Measurements from ENCODE around the gene KCNK5. TPM values are rescaled to one million over a fixed set of nuclear protein-coding genes. Genes with fewer than 3 reads are reported as not detected.

Gene KCNK5
- total and polyA plus RNA-seq, 4 donors = 3.7 to 19.1 (median 7.5) TPM

- H3K9ac ChIP-seq (ENCODE audit: low read depth in 1 of 2, low read length in 2 of 2) = no peak overlapping the region
- no peaks in the 10 kb centered on the region for H3K27me3 ChIP-seq (ENCODE audit: control insufficient read depth in 4 of 4, insufficient read depth in 4 of 4, low read length in 3 of 4)
- no peaks in the 10 kb centered on the region for H3K4me1 ChIP-seq (ENCODE audit: control insufficient read depth in 4 of 4, insufficient read depth in 4 of 4, low read length in 3 of 4)
- H3K36me3 ChIP-seq (ENCODE audit: control insufficient read depth in 4 of 4, insufficient read depth in 3 of 4, low read depth in 1 of 4, low read length in 3 of 4) = no peaks in the 10 kb centered on the region
- no peak for TF ChIP-seq YY1 (IDR thresholded peaks at IDR 0.05)
- TF ChIP-seq FOXA1 (IDR thresholded peaks at IDR 0.05) = no peak
- TF ChIP-seq ZBTB33 (IDR thresholded peaks at IDR 0.05) = no peak
- TF ChIP-seq SP1 (IDR thresholded peaks at IDR 0.05) = no peak
- TF ChIP-seq EGR1 (IDR thresholded peaks at IDR 0.05; ENCODE audit: low read depth in 2 of 2) = no peak
- TF ChIP-seq HNF4A (conservative IDR thresholded peaks at IDR 0.05) = no peak
- TF ChIP-seq CTCF (IDR thresholded peaks at IDR 0.05; ENCODE audit: low read depth, low read length, missing input control) = no peak
- TF ChIP-seq FOXA2 (IDR thresholded peaks at IDR 0.05) = no peak
- TF ChIP-seq REST (IDR thresholded peaks at IDR 0.05) = no peak
- TF ChIP-seq NR2F2 (IDR thresholded peaks at IDR 0.05) = no peak
- TF ChIP-seq ATF3 (IDR thresholded peaks at IDR 0.05) = no peak
- TF ChIP-seq JUND (IDR thresholded peaks at IDR 0.05) = no peak
- TF ChIP-seq MAX (IDR thresholded peaks at IDR 0.05) = no peak
- H3K4me3 ChIP-seq (ENCODE audit: low read depth in 1 of 3, low read length in 3 of 3) = no peak overlapping the region
- DNase-seq (ENCODE audit: low spot score) = no peak
- H3K9me3 ChIP-seq (ENCODE audit: control insufficient read depth in 4 of 4, low read length in 3 of 4) = peaks cover 0 to 4% (median 0%) of the 10 kb centered on the region in 4 donors
- 82% methylated on average over 13 of the region's 13 CpGs for WGBS
- no peak overlapping the region for H3K27ac ChIP-seq (ENCODE audit: low read depth in 1 of 2, low read length in 2 of 2)
Measured at GRCh38 chr6:39143238-39143930, 85.9 kb downstream of the KCNK5 start.

- WGBS = 63% methylated on average over 7 of the region's 7 CpGs
- Histone ChIP-seq H3K27ac (ENCODE audit: low read depth in 1 of 2, low read length in 2 of 2) (no peak overlapping the region), H3K4me3 (ENCODE audit: low read depth in 1 of 3, low read length in 3 of 3) (no peak overlapping the region), H3K27me3 (ENCODE audit: control insufficient read depth in 4 of 4, insufficient read depth in 4 of 4, low read length in 3 of 4) (no peaks in the 10 kb centered on the region), H3K9me3 (ENCODE audit: control insufficient read depth in 4 of 4, low read length in 3 of 4) (peaks cover 0 to 4% (median 1%) of the 10 kb centered on the region in 4 donors), H3K36me3 (ENCODE audit: control insufficient read depth in 4 of 4, insufficient read depth in 3 of 4, low read depth in 1 of 4, low read length in 3 of 4) (no peaks in the 10 kb centered on the region), H3K9ac (ENCODE audit: low read depth in 1 of 2, low read length in 2 of 2) (no peak overlapping the region), H3K4me1 (ENCODE audit: control insufficient read depth in 4 of 4, insufficient read depth in 4 of 4, low read length in 3 of 4) (no peaks in the 10 kb centered on the region)
- DNase-seq (ENCODE audit: low spot score) = no peak
- no peak for TF ChIP-seq YY1 (IDR thresholded peaks at IDR 0.05)
- TF ChIP-seq EGR1 (IDR thresholded peaks at IDR 0.05; ENCODE audit: low read depth in 2 of 2) = no peak
- no peak for TF ChIP-seq FOXA1 (IDR thresholded peaks at IDR 0.05)
- TF ChIP-seq TAF1 (conservative IDR thresholded peaks at IDR 0.05) = no peak
- no peak for TF ChIP-seq FOXA2 (IDR thresholded peaks at IDR 0.05)
- no peak for TF ChIP-seq GABPA (IDR thresholded peaks at IDR 0.05 in 1 of 2, conservative IDR thresholded peaks at IDR 0.05 in 1 of 2)
- no peak for TF ChIP-seq CTCF (IDR thresholded peaks at IDR 0.05; ENCODE audit: low read depth, low read length, missing input control)
- TF ChIP-seq REST (IDR thresholded peaks at IDR 0.05) = no peak
- TF ChIP-seq HNF4G (IDR thresholded peaks at IDR 0.05) = no peak
Measured at GRCh38 chr6:39140556-39141167, 88.6 kb downstream of the KCNK5 start.
